GM12872 (cell line): ENCODE measurements around the gene POU4F3.
A peak's percentile ranks its signal among the peaks of the same experiment; 100 is the strongest.

Source experiments
- CTCF ChIP-seq: IDR thresholded peaks from 3 replicates; pipeline ENCODE4 v1.5.1; 2011; ENCODE audit warnings: low read depth, mild to moderate bottlenecking, low read length, moderate library complexity; ENCODE audit not compliant: insufficient read depth

The POU4F3 gene

GRCh38 chr5:146338774-146339714 lies at the start of gene POU4F3:
Gene POU4F3 (plus strand): TSS chr5:146338839. CDS start chr5:146339113, 274 bp downstream.
- no peak for TF ChIP-seq CTCF

- TF ChIP-seq CTCF = no peak
Observed at GRCh38 chr5:146290318-146290717, 48.3 kb upstream of the POU4F3 start.

- peak; percentile 61 for TF ChIP-seq CTCF
Observed at GRCh38 chr5:146291421-146292074, 47.1 kb upstream of the POU4F3 start.

GRCh38 chr5:146296245-146296644 lies 42.4 kb upstream of the POU4F3 start:
- TF ChIP-seq CTCF = no peak

GRCh38 chr5:146301626-146302025 lies 37.0 kb upstream of the POU4F3 start:
- TF ChIP-seq CTCF = no peak

GRCh38 chr5:146302406-146302805 lies 36.2 kb upstream of the POU4F3 start:
- TF ChIP-seq CTCF = no peak

GRCh38 chr5:146306838-146307237 lies 31.8 kb upstream of the POU4F3 start:
- no peak for TF ChIP-seq CTCF
